ENCODE results near the gene MGST3. TPM values are rescaled to one million over a fixed set of nuclear protein-coding genes. Genes with fewer than 3 reads are reported as not detected.

Gene MGST3
- total RNA-seq, 6 experiments from 2014 or later = 74.0 to 141 (median 103) TPM

GRCh38 chr1:165623624-165624023 lies 7.4 kb upstream of the MGST3 start:
- no peaks in the 10 kb centered on the region for H3K9me3 ChIP-seq
- no peak for DNase-seq
- no peaks in the 10 kb centered on the region for H3K27me3 ChIP-seq
- ATAC-seq = no peak
- no peak overlapping the region for H3K27ac ChIP-seq
- no peaks in the 10 kb centered on the region for H3K4me1 ChIP-seq
- H3K4me3 ChIP-seq = no peak overlapping the region
- no peaks in the 10 kb centered on the region for H3K36me3 ChIP-seq
- TF ChIP-seq POLR2A (IDR thresholded peaks at IDR 0.05) = no peak
- no peak for TF ChIP-seq CTCF (IDR thresholded peaks at IDR 0.05)
- intact Hi-C loops (cut with DNase I) = no loop called here

- ATAC-seq = no peak
- 80% methylated on average over 4 of the region's 4 CpGs for WGBS (ENCODE audit: insufficient coverage, low coverage, low lambda C conversion rate, missing lambda C conversion rate)
These were observed 6.6 kb upstream of the MGST3 start for GRCh38 chr1:165624441-165624840.

GRCh38 chr1:165628147-165628822 lies 2.7 kb upstream of the MGST3 start:
- intact Hi-C loops (cut with DNase I) = no loop called here
- 82% methylated on average over 6 of the region's 6 CpGs for WGBS (ENCODE audit: insufficient coverage, low coverage, low lambda C conversion rate, missing lambda C conversion rate)
- DNase-seq = no peak
- no peaks in the 10 kb centered on the region for H3K27me3 ChIP-seq
- ATAC-seq = no peak
- peaks cover 0 to 15% (median 7%) of the 10 kb centered on the region in 4 donors for H3K4me1 ChIP-seq
- no peak overlapping the region for H3K27ac ChIP-seq
- no peaks in the 10 kb centered on the region for H3K36me3 ChIP-seq
- no peaks in the 10 kb centered on the region for H3K9me3 ChIP-seq
- no peak overlapping the region for H3K4me3 ChIP-seq
- TF ChIP-seq CTCF (IDR thresholded peaks at IDR 0.05) (no peak), POLR2A (IDR thresholded peaks at IDR 0.05) (no peak)

More at GRCh38 chr1:165624441-165624840, 6.6 kb upstream of the MGST3 start:
- intact Hi-C loops (cut with DNase I) = no loop called here
- Histone ChIP-seq H3K9me3 (no peaks in the 10 kb centered on the region), H3K36me3 (no peaks in the 10 kb centered on the region), H3K27ac (no peak overlapping the region), H3K4me1 (no peaks in the 10 kb centered on the region), H3K27me3 (no peaks in the 10 kb centered on the region), H3K4me3 (no peak overlapping the region)
- DNase-seq = no peak
- no peak for TF ChIP-seq CTCF (IDR thresholded peaks at IDR 0.05)
- TF ChIP-seq POLR2A (IDR thresholded peaks at IDR 0.05) = no peak

GRCh38 chr1:165629151-165629550 lies 1.9 kb upstream of the MGST3 start:
- Histone ChIP-seq H3K9me3 (no peaks in the 10 kb centered on the region), H3K27me3 (no peaks in the 10 kb centered on the region), H3K36me3 (no peaks in the 10 kb centered on the region), H3K4me1 (peaks cover 0 to 24% (median 11%) of the 10 kb centered on the region in 4 donors), H3K27ac (no peak overlapping the region), H3K4me3 (no peak overlapping the region)
- intact Hi-C loops (cut with DNase I) = no loop called here
- ATAC-seq = no peak
- TF ChIP-seq POLR2A (IDR thresholded peaks at IDR 0.05) (no peak), CTCF (IDR thresholded peaks at IDR 0.05) (no peak)
- no peak for DNase-seq
- 50% methylated on average over 3 of the region's 3 CpGs for WGBS (ENCODE audit: insufficient coverage, low coverage, low lambda C conversion rate, missing lambda C conversion rate)
